Stromal cell of bone marrow (primary cell): ENCODE measurements around the gene RALB.
"Not testable (repeated sequence)": the region's sequence is repeated elsewhere in the genome, so short reads cannot be mapped to it uniquely, and the experiment has no call there.

ENCODE experiments used
- DNase-seq: peaks from one replicate; pipeline ENCODE4 v3.0.0-alpha.2; 2012; ENCODE audit warnings: low read depth

RALB gene

GRCh38 chr2:120298173-120298835 is 45.7 kb downstream of the RALB start:
- DNase-seq, result no peak

GRCh38 chr2:120299004-120299403 is 46.4 kb downstream of the RALB start:
- no peak for DNase-seq

- DNase-seq, result no peak
Observed at GRCh38 chr2:120299561-120299960, 46.9 kb downstream of the RALB start.

GRCh38 chr2:120300385-120300784 is 47.7 kb downstream of the RALB start:
- no peak for DNase-seq

GRCh38 chr2:120301284-120301683 is 48.6 kb downstream of the RALB start:
- no peak for DNase-seq

- DNase-seq, result no peak
Observed at GRCh38 chr2:120302301-120302700, 49.6 kb downstream of the RALB start.

GRCh38 chr2:120303177-120303576 is 50.5 kb downstream of the RALB start:
- DNase-seq, result no peak

GRCh38 chr2:120305296-120305695 is 52.6 kb downstream of the RALB start:
- DNase-seq, result no peak

GRCh38 chr2:120305937-120306490 is 53.4 kb downstream of the RALB start:
- no peak for DNase-seq

GRCh38 chr2:120307482-120307881 is 54.8 kb downstream of the RALB start:
- no peak for DNase-seq

- peak; percentile 16 for DNase-seq
Observed at GRCh38 chr2:120308038-120308910, 55.6 kb downstream of the RALB start.

GRCh38 chr2:120310136-120310535 is 57.5 kb downstream of the RALB start:
- no peak for DNase-seq

GRCh38 chr2:120310841-120311240 is 58.2 kb downstream of the RALB start:
- DNase-seq, result not testable (repeated sequence)

GRCh38 chr2:120312076-120312475 is 59.4 kb downstream of the RALB start:
- no peak for DNase-seq

GRCh38 chr2:120312860-120313694 is 60.4 kb downstream of the RALB start:
- peak; percentile 66 for DNase-seq

GRCh38 chr2:120313695-120314615 is 61.3 kb downstream of the RALB start:
- DNase-seq, result no peak

GRCh38 chr2:120314690-120315366 is 62.2 kb downstream of the RALB start:
- no peak for DNase-seq

GRCh38 chr2:120315367-120316033 is 62.8 kb downstream of the RALB start:
- no peak for DNase-seq

- DNase-seq, result no peak
Observed at GRCh38 chr2:120316071-120316470, 63.4 kb downstream of the RALB start.
